ENCODE results near the gene SETBP1.

- TF ChIP-seq CTCF (IDR thresholded peaks at IDR 0.05) (no peak), EZH2 (IDR thresholded peaks at IDR 0.05) (no peak), EZH2phosphoT487 (IDR thresholded peaks at IDR 0.05) (no peak)
Measured at GRCh38 chr18:44842588-44843412, 162.1 kb downstream of the SETBP1 start.

Measured in neural progenitor cell (in vitro differentiated cells).